HEK293 (cell line): ENCODE data around the gene FAM120A.

ENCODE experiments used
- CTCF ChIA-PET: fragments of 350-600 bp; formaldehyde crosslinking; extraction: SDS; loops from one replicate; lab custom pipeline; 2021; ENCODE audit warnings: antibody characterized with exemption; lab: Yijun Ruan, JAX
- POLR2A ChIA-PET: fragments of 300-600 bp; formaldehyde crosslinking; extraction: SDS; loops from one replicate; lab custom pipeline; 2020; ENCODE audit warnings: antibody characterized with exemption, inconsistent platforms; lab: Yijun Ruan, JAX
- H3K27ac ChIP-seq: fragments of 200-500 bp; sonication (Bioruptor generic); 2 replicates; pipeline ENCODE4 v1.5.1; 2014; ENCODE audit warnings: low read depth, low read length, control low read depth, inconsistent platforms; ENCODE audit errors: extremely low read depth
- H3K36me3 ChIP-seq, 2 experiments: fragments of 200-500 bp in 1 of 2; sonication (Bioruptor generic) in 1 of 2; 1 replicate in 1 of 2; 2 replicates in 1 of 2; pipeline ENCODE4 v1.5.1; 2014 to 2017; ENCODE audit warnings: inconsistent platforms in 2 of 2, low read length in 2 of 2; ENCODE audit not compliant: control insufficient read depth in 2 of 2, insufficient read depth in 1 of 2
- H3K4me1 ChIP-seq: fragments of 200-500 bp; sonication (Bioruptor generic); 2 replicates; pipeline ENCODE4 v1.5.1; 2014; ENCODE audit warnings: mild to moderate bottlenecking, low read length, inconsistent platforms; ENCODE audit not compliant: control insufficient read depth, insufficient read depth
- H3K4me3 ChIP-seq: 2 replicates; pipeline ENCODE4 v1.5.1; 2011; ENCODE audit warnings: low read depth, mild to moderate bottlenecking, control low read depth, low read length, moderate library complexity
- H3K9me3 ChIP-seq: fragments of 200-500 bp; sonication (Bioruptor generic); 2 replicates; pipeline ENCODE4 v1.5.1; 2014; ENCODE audit warnings: low read depth, low read length, inconsistent platforms; ENCODE audit not compliant: control insufficient read depth, insufficient read depth
- GLI4 ChIP-seq: fragments of 450-650 bp; formaldehyde crosslinking; IDR thresholded peaks from 2 replicates; pipeline ENCODE4 v1.5.1; 2016; ENCODE audit warnings: missing biosample characterization, missing genetic modification characterization
- KLF10 ChIP-seq: fragments of 450-650 bp; IDR thresholded peaks from 2 replicates; pipeline ENCODE4 v1.5.1; 2018; ENCODE audit warnings: missing biosample characterization, mild to moderate bottlenecking, missing genetic modification characterization
- KLF7 ChIP-seq: fragments of 450-650 bp; formaldehyde crosslinking; IDR thresholded peaks from 2 replicates; pipeline ENCODE4 v1.5.1; 2016; ENCODE audit warnings: missing biosample characterization, missing genetic modification characterization, borderline replicate concordance
- SCRT2 ChIP-seq: fragments of 450-650 bp; formaldehyde crosslinking; IDR thresholded peaks from 2 replicates; pipeline ENCODE4 v1.5.1; 2016; ENCODE audit warnings: missing biosample characterization, missing genetic modification characterization
- SETDB1 ChIP-seq: IDR thresholded peaks from one replicate; pipeline ENCODE4 v1.6.1; 2017; ENCODE audit warnings: mild to moderate bottlenecking, low read length, moderate library complexity, mixed read lengths; ENCODE audit not compliant: insufficient read length
- ZBTB8A ChIP-seq: fragments of 450-650 bp; formaldehyde crosslinking; IDR thresholded peaks from 2 replicates; pipeline ENCODE4 v1.5.1; 2016; ENCODE audit warnings: missing biosample characterization, missing genetic modification characterization
- ZEB2 ChIP-seq: fragments of 450-650 bp; formaldehyde crosslinking; IDR thresholded peaks from 2 replicates; pipeline ENCODE4 v1.5.1; 2016; ENCODE audit warnings: missing biosample characterization, missing genetic modification characterization
- ZNF10 ChIP-seq: fragments of 450-650 bp; formaldehyde crosslinking; IDR thresholded peaks from 2 replicates; pipeline ENCODE4 v1.5.1; 2017; ENCODE audit warnings: missing biosample characterization, missing genetic modification characterization
- ZNF175 ChIP-seq: fragments of 450-650 bp; formaldehyde crosslinking; IDR thresholded peaks from 2 replicates; pipeline ENCODE4 v1.5.1; 2016; ENCODE audit warnings: missing biosample characterization, missing genetic modification characterization
- ZNF202 ChIP-seq: fragments of 450-650 bp; formaldehyde crosslinking; IDR thresholded peaks from 2 replicates; pipeline ENCODE4 v1.5.1; 2016; ENCODE audit warnings: missing biosample characterization, missing genetic modification characterization, borderline replicate concordance
- ZNF211 ChIP-seq: fragments of 450-650 bp; formaldehyde crosslinking; IDR thresholded peaks from 2 replicates; pipeline ENCODE4 v1.5.1; 2016; ENCODE audit warnings: low read depth, missing biosample characterization, missing genetic modification characterization
- ZNF239 ChIP-seq: fragments of 450-650 bp; formaldehyde crosslinking; IDR thresholded peaks from 2 replicates; pipeline ENCODE4 v1.5.1; 2016; ENCODE audit warnings: missing biosample characterization, missing genetic modification characterization
- ZNF354C ChIP-seq: fragments of 450-650 bp; formaldehyde crosslinking; IDR thresholded peaks from 2 replicates; pipeline ENCODE4 v1.5.1; 2016; ENCODE audit warnings: missing biosample characterization, missing genetic modification characterization, low read depth, borderline replicate concordance
- ZNF501 ChIP-seq: fragments of 450-650 bp; formaldehyde crosslinking; IDR thresholded peaks from 2 replicates; pipeline ENCODE4 v1.5.1; 2016; ENCODE audit warnings: missing biosample characterization, missing genetic modification characterization
- ZNF514 ChIP-seq: fragments of 450-650 bp; formaldehyde crosslinking; IDR thresholded peaks from 2 replicates; pipeline ENCODE4 v1.5.1; 2016; ENCODE audit warnings: missing biosample characterization, missing genetic modification characterization
- ZNF624 ChIP-seq: fragments of 450-650 bp; formaldehyde crosslinking; IDR thresholded peaks from 2 replicates; pipeline ENCODE4 v1.5.1; 2017; ENCODE audit warnings: missing biosample characterization, missing genetic modification characterization
- ZNF654 ChIP-seq: fragments of 450-650 bp; formaldehyde crosslinking; IDR thresholded peaks from 2 replicates; pipeline ENCODE4 v1.5.1; 2016; ENCODE audit warnings: low read depth, missing biosample characterization, missing genetic modification characterization
- ZNF843 ChIP-seq: fragments of 450-650 bp; formaldehyde crosslinking; IDR thresholded peaks from 2 replicates; pipeline ENCODE4 v1.5.1; 2016; ENCODE audit warnings: missing biosample characterization, missing genetic modification characterization
- ZSCAN23 ChIP-seq: fragments of 450-650 bp; formaldehyde crosslinking; IDR thresholded peaks from 2 replicates; pipeline ENCODE4 v1.5.1; 2016; ENCODE audit warnings: missing biosample characterization, missing genetic modification characterization
- TF ChIP-seq, protein P1 (sequence below): fragments of 450-650 bp; formaldehyde crosslinking; IDR thresholded peaks from 2 replicates; pipeline ENCODE4 v1.5.1; 2016; ENCODE audit warnings: missing biosample characterization, missing genetic modification characterization, borderline replicate concordance
- TF ChIP-seq, protein P2 (sequence below): fragments of 450-650 bp; formaldehyde crosslinking; IDR thresholded peaks from 2 replicates; pipeline ENCODE4 v1.5.1; 2016; ENCODE audit warnings: missing biosample characterization, missing genetic modification characterization
- TF ChIP-seq, protein P3 (sequence below): fragments of 450-650 bp; formaldehyde crosslinking; optimal IDR thresholded peaks from 2 replicates; pipeline ENCODE3; 2016; ENCODE audit warnings: missing biosample characterization, mild to moderate bottlenecking, missing genetic modification characterization
- TF ChIP-seq, protein P4 (sequence below): fragments of 450-650 bp; formaldehyde crosslinking; IDR thresholded peaks from 2 replicates; pipeline ENCODE4 v1.5.1; 2016; ENCODE audit warnings: missing biosample characterization, missing genetic modification characterization
- TF ChIP-seq, protein P5 (sequence below): sonication (generic); formaldehyde crosslinking; IDR thresholded peaks from 2 replicates; pipeline ENCODE4 v1.8.1; 2022; ENCODE audit warnings: mild to moderate bottlenecking, moderate library complexity, missing genetic modification reagents
- TF ChIP-seq, protein P6 (sequence below): fragments of 450-650 bp; formaldehyde crosslinking; IDR thresholded peaks from 2 replicates; pipeline ENCODE4 v1.5.1; 2017; ENCODE audit warnings: missing biosample characterization, mild to moderate bottlenecking, missing genetic modification characterization, moderate library complexity
- TF ChIP-seq, protein P7 (sequence below): fragments of 450-650 bp; formaldehyde crosslinking; IDR thresholded peaks from 2 replicates; pipeline ENCODE4 v1.5.1; 2016; ENCODE audit warnings: missing biosample characterization, missing genetic modification characterization, low read depth

The FAM120A gene

DNA sequence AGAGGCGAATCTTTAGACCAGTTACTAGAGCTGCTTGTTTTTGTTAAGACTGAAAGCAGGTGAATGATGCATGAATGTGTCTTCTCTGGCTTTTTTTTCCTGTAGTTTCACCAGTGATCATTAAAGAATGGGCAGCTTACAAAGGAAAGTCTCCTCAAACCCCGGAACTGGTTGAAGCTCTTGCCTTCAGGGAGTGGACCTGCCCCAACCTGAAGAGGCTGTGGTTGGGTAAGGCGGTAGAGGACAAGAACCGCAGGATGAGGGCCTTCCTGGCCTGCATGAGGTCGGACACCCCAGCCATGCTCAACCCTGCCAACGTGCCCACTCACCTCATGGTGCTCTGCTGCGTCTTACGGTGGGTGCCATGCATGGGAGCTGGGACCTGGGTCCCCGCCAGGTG, 91.6 kb downstream of the FAM120A start:
- Histone ChIP-seq H3K27ac (no peak overlapping the region), H3K4me1 (no peaks in the 10 kb centered on the region), H3K36me3 (peaks cover 4 to 59% of the 10 kb centered on the region in 2 experiments; a peak in 1 of 3 replicates), H3K4me3 (no peak overlapping the region), H3K9me3 (no peaks in the 10 kb centered on the region)
- no peak for TF ChIP-seq ZNF501 (tag by site-specific recombination)
- TF ChIP-seq ZNF654 (tag by site-specific recombination) = no peak
- no peak for TF ChIP-seq SCRT2 (tag by site-specific recombination)
- no peak for TF ChIP-seq ZNF175 (tag by site-specific recombination)
- no peak for TF ChIP-seq KLF7
- no peak for TF ChIP-seq KLF10 (tag by site-specific recombination)
- TF ChIP-seq, protein P1, sequence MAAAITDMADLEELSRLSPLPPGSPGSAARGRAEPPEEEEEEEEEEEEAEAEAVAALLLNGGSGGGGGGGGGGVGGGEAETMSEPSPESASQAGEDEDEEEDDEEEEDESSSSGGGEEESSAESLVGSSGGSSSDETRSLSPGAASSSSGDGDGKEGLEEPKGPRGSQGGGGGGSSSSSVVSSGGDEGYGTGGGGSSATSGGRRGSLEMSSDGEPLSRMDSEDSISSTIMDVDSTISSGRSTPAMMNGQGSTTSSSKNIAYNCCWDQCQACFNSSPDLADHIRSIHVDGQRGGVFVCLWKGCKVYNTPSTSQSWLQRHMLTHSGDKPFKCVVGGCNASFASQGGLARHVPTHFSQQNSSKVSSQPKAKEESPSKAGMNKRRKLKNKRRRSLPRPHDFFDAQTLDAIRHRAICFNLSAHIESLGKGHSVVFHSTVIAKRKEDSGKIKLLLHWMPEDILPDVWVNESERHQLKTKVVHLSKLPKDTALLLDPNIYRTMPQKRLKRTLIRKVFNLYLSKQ (tag by site-specific recombination) = no peak
- no peak for TF ChIP-seq SETDB1
- TF ChIP-seq, protein P2, sequence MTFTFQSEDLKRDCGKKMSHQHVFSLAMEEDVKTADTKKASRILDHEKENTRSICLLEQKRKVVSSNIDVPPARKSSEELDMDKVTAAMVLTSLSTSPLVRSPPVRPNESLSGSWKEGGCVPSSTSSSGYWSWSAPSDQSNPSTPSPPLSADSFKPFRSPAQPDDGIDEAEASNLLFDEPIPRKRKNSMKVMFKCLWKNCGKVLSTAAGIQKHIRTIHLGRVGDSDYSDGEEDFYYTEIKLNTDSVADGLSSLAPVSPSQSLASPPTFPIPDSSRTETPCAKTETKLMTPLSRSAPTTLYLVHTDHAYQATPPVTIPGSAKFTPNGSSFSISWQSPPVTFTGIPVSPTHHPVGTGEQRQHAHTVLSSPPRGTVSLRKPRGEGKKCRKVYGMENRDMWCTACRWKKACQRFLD (tag by site-specific recombination) = no peak
- no peak for TF ChIP-seq ZNF211 (tag by site-specific recombination)
- TF ChIP-seq, protein P3, sequence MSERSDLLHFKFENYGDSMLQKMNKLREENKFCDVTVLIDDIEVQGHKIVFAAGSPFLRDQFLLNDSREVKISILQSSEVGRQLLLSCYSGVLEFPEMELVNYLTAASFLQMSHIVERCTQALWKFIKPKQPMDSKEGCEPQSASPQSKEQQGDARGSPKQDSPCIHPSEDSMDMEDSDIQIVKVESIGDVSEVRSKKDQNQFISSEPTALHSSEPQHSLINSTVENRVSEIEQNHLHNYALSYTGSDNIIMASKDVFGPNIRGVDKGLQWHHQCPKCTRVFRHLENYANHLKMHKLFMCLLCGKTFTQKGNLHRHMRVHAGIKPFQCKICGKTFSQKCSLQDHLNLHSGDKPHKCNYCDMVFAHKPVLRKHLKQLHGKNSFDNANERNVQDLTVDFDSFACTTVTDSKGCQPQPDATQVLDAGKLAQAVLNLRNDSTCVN = no peak
- no peak for TF ChIP-seq ZNF202 (tag by site-specific recombination)
- TF ChIP-seq, protein P4, sequence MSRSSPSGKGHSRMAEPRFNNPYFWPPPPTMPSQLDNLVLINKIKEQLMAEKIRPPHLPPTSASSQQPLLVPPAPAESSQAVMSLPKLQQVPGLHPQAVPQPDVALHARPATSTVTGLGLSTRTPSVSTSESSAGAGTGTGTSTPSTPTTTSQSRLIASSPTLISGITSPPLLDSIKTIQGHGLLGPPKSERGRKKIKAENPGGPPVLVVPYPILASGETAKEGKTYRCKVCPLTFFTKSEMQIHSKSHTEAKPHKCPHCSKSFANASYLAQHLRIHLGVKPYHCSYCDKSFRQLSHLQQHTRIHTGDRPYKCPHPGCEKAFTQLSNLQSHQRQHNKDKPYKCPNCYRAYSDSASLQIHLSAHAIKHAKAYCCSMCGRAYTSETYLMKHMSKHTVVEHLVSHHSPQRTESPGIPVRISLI (tag by site-specific recombination) = no peak
- ChIA-PET CTCF (no interaction called here), POLR2A (no interaction called here)

DNA sequence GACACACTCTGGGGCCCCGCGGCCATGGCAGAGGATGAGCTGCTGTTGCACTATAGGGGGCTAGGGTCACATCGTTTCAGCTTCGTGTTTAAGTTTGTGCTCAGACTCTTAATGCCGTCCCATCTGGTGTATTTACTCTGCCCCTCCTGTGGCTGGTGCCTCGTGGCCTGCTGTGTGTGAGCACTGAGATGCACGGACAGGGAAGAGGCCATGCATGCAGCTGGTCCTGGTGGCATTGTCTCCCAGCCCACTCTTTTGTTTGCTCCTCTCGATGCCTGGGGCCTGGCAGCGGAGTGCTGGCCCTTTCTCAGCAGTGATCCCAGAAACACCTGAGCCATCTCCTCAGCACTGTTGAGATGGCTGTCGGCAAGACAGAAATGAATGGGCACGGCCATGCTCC, 94.9 kb downstream of the FAM120A start:
- H3K4me3 ChIP-seq = no peak overlapping the region
- H3K27ac ChIP-seq = no peak overlapping the region
- H3K9me3 ChIP-seq = no peaks in the 10 kb centered on the region
- CTCF ChIA-PET = interaction anchor here (2.0 kb wide), 1 partner anchor 20 kb away, joined by 13 read pairs; no protein-coding TSS in a partner anchor
- H3K36me3 ChIP-seq = peaks cover 0 to 56% of the 10 kb centered on the region in 2 experiments; a peak in 1 of 3 replicates
- H3K4me1 ChIP-seq = no peaks in the 10 kb centered on the region
- POLR2A ChIA-PET = no interaction called here
- no peak for TF ChIP-seq ZNF624 (tag by site-specific recombination)
- TF ChIP-seq, protein P5, sequence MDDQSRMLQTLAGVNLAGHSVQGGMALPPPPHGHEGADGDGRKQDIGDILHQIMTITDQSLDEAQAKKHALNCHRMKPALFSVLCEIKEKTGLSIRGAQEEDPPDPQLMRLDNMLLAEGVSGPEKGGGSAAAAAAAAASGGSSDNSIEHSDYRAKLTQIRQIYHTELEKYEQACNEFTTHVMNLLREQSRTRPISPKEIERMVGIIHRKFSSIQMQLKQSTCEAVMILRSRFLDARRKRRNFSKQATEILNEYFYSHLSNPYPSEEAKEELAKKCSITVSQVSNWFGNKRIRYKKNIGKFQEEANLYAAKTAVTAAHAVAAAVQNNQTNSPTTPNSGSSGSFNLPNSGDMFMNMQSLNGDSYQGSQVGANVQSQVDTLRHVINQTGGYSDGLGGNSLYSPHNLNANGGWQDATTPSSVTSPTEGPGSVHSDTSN (CRISPR knock-in tag) = no peak
- no peak for TF ChIP-seq ZEB2 (tag by site-specific recombination)
- no peak for TF ChIP-seq ZNF843 (tag by site-specific recombination)
- TF ChIP-seq, protein P6, sequence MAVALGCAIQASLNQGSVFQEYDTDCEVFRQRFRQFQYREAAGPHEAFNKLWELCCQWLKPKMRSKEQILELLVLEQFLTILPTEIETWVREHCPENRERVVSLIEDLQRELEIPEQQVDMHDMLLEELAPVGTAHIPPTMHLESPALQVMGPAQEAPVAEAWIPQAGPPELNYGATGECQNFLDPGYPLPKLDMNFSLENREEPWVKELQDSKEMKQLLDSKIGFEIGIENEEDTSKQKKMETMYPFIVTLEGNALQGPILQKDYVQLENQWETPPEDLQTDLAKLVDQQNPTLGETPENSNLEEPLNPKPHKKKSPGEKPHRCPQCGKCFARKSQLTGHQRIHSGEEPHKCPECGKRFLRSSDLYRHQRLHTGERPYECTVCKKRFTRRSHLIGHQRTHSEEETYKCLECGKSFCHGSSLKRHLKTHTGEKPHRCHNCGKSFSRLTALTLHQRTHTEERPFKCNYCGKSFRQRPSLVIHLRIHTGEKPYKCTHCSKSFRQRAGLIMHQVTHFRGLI = no peak
- no peak for TF ChIP-seq ZNF239 (tag by site-specific recombination)
- no peak for TF ChIP-seq ZBTB8A (tag by site-specific recombination)
- TF ChIP-seq ZNF354C (tag by site-specific recombination) = no peak
- no peak for TF ChIP-seq ZSCAN23 (tag by site-specific recombination)
- TF ChIP-seq ZNF514 (tag by site-specific recombination) = no peak
- no peak for TF ChIP-seq GLI4 (tag by site-specific recombination)
- no peak for TF ChIP-seq ZNF10 (tag by site-specific recombination)
- TF ChIP-seq, protein P7, sequence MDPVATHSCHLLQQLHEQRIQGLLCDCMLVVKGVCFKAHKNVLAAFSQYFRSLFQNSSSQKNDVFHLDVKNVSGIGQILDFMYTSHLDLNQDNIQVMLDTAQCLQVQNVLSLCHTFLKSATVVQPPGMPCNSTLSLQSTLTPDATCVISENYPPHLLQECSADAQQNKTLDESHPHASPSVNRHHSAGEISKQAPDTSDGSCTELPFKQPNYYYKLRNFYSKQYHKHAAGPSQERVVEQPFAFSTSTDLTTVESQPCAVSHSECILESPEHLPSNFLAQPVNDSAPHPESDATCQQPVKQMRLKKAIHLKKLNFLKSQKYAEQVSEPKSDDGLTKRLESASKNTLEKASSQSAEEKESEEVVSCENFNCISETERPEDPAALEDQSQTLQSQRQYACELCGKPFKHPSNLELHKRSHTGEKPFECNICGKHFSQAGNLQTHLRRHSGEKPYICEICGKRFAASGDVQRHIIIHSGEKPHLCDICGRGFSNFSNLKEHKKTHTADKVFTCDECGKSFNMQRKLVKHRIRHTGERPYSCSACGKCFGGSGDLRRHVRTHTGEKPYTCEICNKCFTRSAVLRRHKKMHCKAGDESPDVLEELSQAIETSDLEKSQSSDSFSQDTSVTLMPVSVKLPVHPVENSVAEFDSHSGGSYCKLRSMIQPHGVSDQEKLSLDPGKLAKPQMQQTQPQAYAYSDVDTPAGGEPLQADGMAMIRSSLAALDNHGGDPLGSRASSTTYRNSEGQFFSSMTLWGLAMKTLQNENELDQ = no peak
